Endothelial cell of umbilical vein (primary cell): ENCODE measurements around the gene TENM4. TPM values are rescaled to one million over a fixed set of nuclear protein-coding genes. Genes with fewer than 3 reads are reported as not detected.

Experiments
- BruUV-seq: library from RNA; stranded (reverse); fragments of 400-500 nt; replicated peaks from 2 replicates; lab custom pipeline; 2021; lab: Mats Ljungman, UMichigan
- CTCF ChIA-PET: fragments of 300-600, 350-600 bp; sonication (Branson Sonifier 250); formaldehyde crosslinking; loops from one replicate; lab custom pipeline; 2021; ENCODE audit warnings: antibody characterized with exemption, inconsistent platforms; lab: Charles Lee
- POLR2A ChIA-PET: fragments of 300-600, 350-600 bp; sonication (Branson Sonifier 250); formaldehyde crosslinking; loops from one replicate; lab custom pipeline; 2021; ENCODE audit warnings: antibody characterized with exemption, inconsistent platforms; lab: Charles Lee
- DNase-seq: peaks from one replicate; pipeline ENCODE4 v3.0.0-alpha.2; 2011; ENCODE audit warnings: low read depth, low spot score
- FAIRE-seq: peaks from 2 replicates; lab custom pipeline; 2011; peaks lifted over from hg19 to GRCh38; lab: Jason Lieb, UNC
- H2AFZ ChIP-seq: 2 replicates; pipeline ENCODE4 v1.6.0; 2012; ENCODE audit warnings: low read depth, low read length, control low read depth, inconsistent platforms
- H3K27ac ChIP-seq: 2 replicates; pipeline ENCODE4 v1.5.1; 2011; ENCODE audit warnings: low read depth, mild to moderate bottlenecking, control low read depth, low read length, moderate library complexity; ENCODE audit not compliant: insufficient read depth
- H3K27me3 ChIP-seq, 2 experiments: 2 replicates each; pipeline versions ENCODE4 v1.6.0 to v1.6.1; 2011; ENCODE audit warnings: low read length in 2 of 2, mixed read lengths in 1 of 2; ENCODE audit not compliant: control insufficient read depth in 2 of 2, insufficient read depth in 2 of 2
- H3K36me3 ChIP-seq, 2 experiments: 2 replicates in 1 of 2; 3 replicates in 1 of 2; pipeline ENCODE4 v1.5.1; 2011; ENCODE audit warnings: low read length in 2 of 2, mild to moderate bottlenecking in 1 of 2, moderate library complexity in 1 of 2; ENCODE audit not compliant: control insufficient read depth in 2 of 2, insufficient read depth in 2 of 2; ENCODE audit errors: extremely low read depth in 1 of 2
- H3K4me1 ChIP-seq: 3 replicates; pipeline ENCODE4 v1.5.1; 2011; ENCODE audit warnings: mild to moderate bottlenecking, low read length; ENCODE audit not compliant: control insufficient read depth, insufficient read depth; ENCODE audit errors: extremely low read depth
- H3K4me2 ChIP-seq: 2 replicates; pipeline ENCODE4 v1.6.1; 2011; ENCODE audit warnings: low read length, control low read depth, mixed read lengths; ENCODE audit not compliant: insufficient read depth
- H3K4me3 ChIP-seq, 3 experiments: fragments of 200-600 bp in 1 of 3; sonication (generic), shearing (Covaris generic) in 1 of 3; replicated peaks in 1 of 3; 2 replicates each; pipeline ENCODE4 v1.5.1; 2011 to 2016; ENCODE audit warnings: control low read depth in 3 of 3, low read length in 3 of 3, mild to moderate bottlenecking in 2 of 3, inconsistent platforms in 1 of 3, low read depth in 1 of 3, moderate library complexity in 1 of 3; ENCODE audit not compliant: insufficient read depth in 1 of 3
- H3K79me2 ChIP-seq: 2 replicates; pipeline ENCODE4 v1.6.0; 2012; ENCODE audit warnings: low read length, inconsistent platforms; ENCODE audit not compliant: control insufficient read depth, insufficient read depth
- H3K9ac ChIP-seq: replicated peaks from 2 replicates; pipeline ENCODE3; 2011; ENCODE audit warnings: low read length, control low read depth; ENCODE audit not compliant: insufficient read depth; ENCODE audit errors: extremely low read depth
- H3K9me1 ChIP-seq: replicated peaks from 3 replicates; pipeline ENCODE4 v1.6.0; 2011; ENCODE audit warnings: mild to moderate bottlenecking, low read length; ENCODE audit not compliant: control insufficient read depth, insufficient read depth; ENCODE audit errors: extremely low read depth
- H3K9me3 ChIP-seq: replicated peaks from 2 replicates; pipeline ENCODE4 v1.5.1; 2012; ENCODE audit warnings: low read length, inconsistent platforms; ENCODE audit not compliant: control insufficient read depth, insufficient read depth
- H4K20me1 ChIP-seq: replicated peaks from 2 replicates; pipeline ENCODE3; 2011; ENCODE audit warnings: mild to moderate bottlenecking, low read length; ENCODE audit not compliant: control insufficient read depth, insufficient read depth; ENCODE audit errors: extremely low read depth
- CTCF ChIP-seq, 2 donors: IDR thresholded peaks; 1 replicate in 1 of 2; 2 replicates in 1 of 2; pipeline ENCODE4 v1.5.1; 2011; ENCODE audit warnings: low read length in 2 of 2, mild to moderate bottlenecking in 2 of 2, moderate library complexity in 2 of 2, control low read depth in 1 of 2, inconsistent platforms in 1 of 2, low read depth in 1 of 2; ENCODE audit not compliant: insufficient read depth in 1 of 2; ENCODE audit errors: extremely low read depth in 1 of 2
- EZH2 ChIP-seq: IDR thresholded peaks from 2 replicates; pipeline ENCODE4 v1.6.1; 2012; ENCODE audit warnings: borderline replicate concordance, low read depth, mild to moderate bottlenecking, moderate library complexity, low read length, inconsistent platforms; ENCODE audit not compliant: severe bottlenecking
- FOS ChIP-seq: IDR thresholded peaks from 2 replicates; pipeline ENCODE4 v1.6.1; 2011; ENCODE audit warnings: mild to moderate bottlenecking, low read length, moderate library complexity, borderline replicate concordance; ENCODE audit not compliant: insufficient read depth
- GATA2 ChIP-seq: IDR thresholded peaks from 2 replicates; pipeline ENCODE4 v1.7.0; 2011; ENCODE audit warnings: low read depth, mild to moderate bottlenecking, moderate library complexity, mixed read lengths, low read length; ENCODE audit not compliant: insufficient read length, insufficient read depth
- JUN ChIP-seq: IDR thresholded peaks from 2 replicates; pipeline ENCODE4 v1.6.1; 2011; ENCODE audit warnings: borderline replicate concordance, low read depth; ENCODE audit not compliant: insufficient read length, insufficient read depth
- MAX ChIP-seq: IDR thresholded peaks from 2 replicates; pipeline ENCODE4 v1.6.1; 2011; ENCODE audit not compliant: insufficient read depth, insufficient read length
- MYC ChIP-seq: IDR thresholded peaks from one replicate; pipeline ENCODE4 v1.6.1; 2011; ENCODE audit warnings: mild to moderate bottlenecking, low read depth, low read length
- POLR2A ChIP-seq: IDR thresholded peaks from 2 replicates; pipeline ENCODE4 v1.6.1; 2012; ENCODE audit warnings: low read depth, mild to moderate bottlenecking, control low read depth, low read length
- POLR2AphosphoS5 ChIP-seq: IDR thresholded peaks from 2 replicates; pipeline ENCODE4 v1.6.1; 2012; ENCODE audit warnings: low read depth, mild to moderate bottlenecking, control low read depth, low read length, moderate library complexity; ENCODE audit not compliant: insufficient read depth
- dilution Hi-C: fragments of 300-500 bp; cut with MboI; formaldehyde crosslinking; loops from one replicate; pipeline ENCODE4 v1.15.0; 2019; ENCODE audit warnings: low sequenced_read_pairs; ENCODE audit not compliant: extremely low pct_ligation_motif_present
- intact Hi-C: fragments of 100-400 bp; cut with micrococcal nuclease; formaldehyde crosslinking; loops from one replicate; pipeline ENCODE4 v1.10.0; 2022
- polyA plus RNA-seq, 4 experiments: library from polyadenylated mRNA; depleted of rRNA in 3 of 4; stranded (reverse) in 3 of 4; unstranded in 1 of 4; fragments of >200 nt; gene quantifications; 2 replicates each; pipeline versions ENCODE4 v1.2.1 to v1.2.3, GENCODE V29; 2011 to 2012; ENCODE audit warnings: missing spikeins in 1 of 4
- total RNA-seq: library from RNA; stranded (reverse); gene quantifications from 2 replicates; pipeline ENCODE4 v1.2.3, GENCODE V29; 2021

The TENM4 gene
- total and polyA plus RNA-seq, 2 donors (not counting 3 experiments of a cell fraction or from before 2014, with no cell fraction given) = 0.06 to 0.27 TPM

DNA sequence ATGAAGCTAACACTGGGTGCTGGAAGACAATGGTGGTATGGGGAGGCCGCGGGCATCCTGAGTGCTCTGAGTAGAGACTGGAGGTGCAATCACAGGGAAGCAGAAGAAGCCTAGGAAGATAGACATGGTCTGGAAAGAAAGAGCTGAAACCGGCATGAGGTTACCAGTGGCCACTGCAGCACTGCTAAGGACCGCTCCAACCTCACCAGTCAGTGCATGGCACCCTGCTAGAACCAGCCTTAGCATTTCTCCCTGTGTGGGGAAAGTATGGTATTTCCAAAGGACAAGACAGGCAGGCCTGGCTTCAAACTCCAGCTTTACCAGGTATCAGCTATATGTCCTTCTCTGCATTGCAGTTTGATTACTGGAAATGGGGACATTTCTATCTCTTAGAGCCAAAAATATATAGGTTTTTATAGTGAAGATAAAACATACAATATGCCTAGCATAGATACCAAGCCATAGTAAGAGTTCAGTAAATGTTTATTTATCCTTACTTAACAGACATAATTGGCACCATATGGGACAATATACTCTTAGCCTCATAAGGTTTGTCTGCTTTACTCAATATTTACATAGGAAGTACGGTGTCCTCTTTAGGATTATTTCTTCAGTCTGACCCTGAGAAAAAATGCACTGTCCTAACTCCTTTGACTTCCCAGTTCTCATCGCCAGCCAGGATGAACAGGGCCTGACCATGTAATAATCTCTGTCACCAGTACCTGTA lies 231.1 kb downstream of the TENM4 start:
- H3K36me3 ChIP-seq = no peaks in the 10 kb centered on the region
- H3K9ac ChIP-seq = no peak overlapping the region
- no peak for FAIRE-seq
- CTCF ChIA-PET = no interaction called here
- H3K79me2 ChIP-seq = no peaks in the 10 kb centered on the region
- no peak overlapping the region for H3K27ac ChIP-seq
- dilution Hi-C loops (no loop called here), intact Hi-C loops (no loop called here)
- H4K20me1 ChIP-seq = no peaks in the 10 kb centered on the region
- no peaks in the 10 kb centered on the region for H3K4me1 ChIP-seq
- H3K4me3 ChIP-seq = no peak overlapping the region
- no peak for TF ChIP-seq MYC
- TF ChIP-seq MAX = no peak
- no peak for TF ChIP-seq FOS
- TF ChIP-seq JUN = no peak
- TF ChIP-seq POLR2AphosphoS5 = no peak
- TF ChIP-seq GATA2 = no peak
- TF ChIP-seq POLR2A = no peak
- no peak overlapping the region for H3K4me2 ChIP-seq
- no peak for DNase-seq
- BruUV-seq = no TSS peak
- no peaks in the 10 kb centered on the region for H3K9me3 ChIP-seq
- no peaks in the 10 kb centered on the region for H3K27me3 ChIP-seq
- no peaks in the 10 kb centered on the region for H3K9me1 ChIP-seq
- POLR2A ChIA-PET = no interaction called here
- H2AFZ ChIP-seq = no peak overlapping the region

DNA sequence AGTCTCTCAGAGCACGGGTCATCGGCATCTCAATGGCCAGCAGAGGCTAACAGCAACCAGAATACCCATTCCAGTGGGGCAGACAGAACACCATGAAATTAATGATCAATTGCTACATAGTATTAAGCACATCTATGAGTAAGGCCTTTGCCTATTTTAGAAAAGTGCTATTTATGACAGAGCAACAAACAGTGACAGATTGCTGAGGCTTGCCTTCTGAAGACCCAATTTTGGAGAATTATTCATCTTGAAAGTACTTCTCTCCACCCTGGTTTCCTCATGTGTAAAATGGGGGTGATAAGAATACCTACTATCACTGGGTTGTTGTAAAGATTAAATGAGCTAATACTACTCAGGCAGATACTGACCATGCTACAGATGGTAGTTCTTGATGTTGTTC lies 232.7 kb downstream of the TENM4 start:
- Histone ChIP-seq H3K79me2 (no peaks in the 10 kb centered on the region), H3K4me1 (no peaks in the 10 kb centered on the region), H3K4me2 (no peak overlapping the region), H3K9me3 (no peaks in the 10 kb centered on the region), H2AFZ (no peak overlapping the region), H3K36me3 (no peaks in the 10 kb centered on the region), H3K9me1 (no peaks in the 10 kb centered on the region), H3K4me3 (no peak overlapping the region), H3K27ac (no peak overlapping the region), H3K9ac (no peak overlapping the region), H4K20me1 (no peaks in the 10 kb centered on the region), H3K27me3 (no peaks in the 10 kb centered on the region)
- dilution Hi-C loops = no loop called here
- no peak for TF ChIP-seq JUN
- no peak for TF ChIP-seq POLR2A
- no peak for TF ChIP-seq MAX
- TF ChIP-seq EZH2 = no peak
- TF ChIP-seq CTCF (IDR thresholded peaks at IDR 0.05; ENCODE audit: extremely low read depth in 1 of 2, insufficient read depth in 1 of 2, low read depth in 1 of 2, low read length in 2 of 2) = no peak
- no peak for TF ChIP-seq GATA2
- TF ChIP-seq POLR2AphosphoS5 = no peak
- TF ChIP-seq MYC = no peak
- no peak for TF ChIP-seq FOS
- intact Hi-C loops = no loop called here
- DNase-seq = no peak
- ChIA-PET CTCF (no interaction called here), POLR2A (no interaction called here)
- no TSS peak for BruUV-seq
- no peak for FAIRE-seq
